ENCODE measurements around the gene KCNE4. TPM values are rescaled to one million over a fixed set of nuclear protein-coding genes. Genes with fewer than 3 reads are reported as not detected.
A peak's percentile ranks its signal among the peaks of the same experiment; 100 is the strongest.

The KCNE4 gene
- polyA plus RNA-seq, 1 of the 3 experiments (the other 2 are of a cell fraction): 0.20 TPM

DNA sequence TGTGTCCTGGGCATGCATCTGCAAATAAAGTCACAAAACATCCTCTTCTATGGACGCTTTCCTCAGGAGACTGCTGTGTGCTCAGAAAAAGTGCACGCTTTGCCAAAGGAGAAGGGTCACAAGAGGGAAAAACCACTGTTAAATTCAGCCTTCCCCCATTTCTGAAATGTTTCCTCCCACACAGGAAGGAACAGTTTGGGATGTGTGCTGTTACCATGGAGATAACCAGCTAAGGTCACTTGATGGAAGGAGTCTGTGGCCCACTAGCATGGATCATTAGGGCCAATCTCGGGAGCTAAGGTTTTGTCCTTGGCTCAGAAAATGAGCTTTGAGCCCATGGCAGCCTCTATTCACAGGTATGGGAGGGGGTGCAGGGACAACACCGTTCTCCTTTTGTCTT lies 5.6 kb downstream of the KCNE4 start (continued):
- no peak for TF ChIP-seq FOXM1 (IDR thresholded peaks at IDR 0.05; ENCODE audit: low read depth)
- no peak for TF ChIP-seq POLR2AphosphoS5 (IDR thresholded peaks at IDR 0.05; ENCODE audit: low read depth, low read length)

GRCh38 chr2:223058952-223059716 lies 7.1 kb downstream of the KCNE4 start:
- no peak for DNase-seq
- Histone ChIP-seq H3K36me3 (replicated peaks in 1 of 2; ENCODE audit: control insufficient read depth in 1 of 2, insufficient read depth in 2 of 2, low read length in 1 of 2) (no peaks in the 10 kb centered on the region), H2AFZ (ENCODE audit: low read depth) (no peak overlapping the region), H3K9ac (no peak overlapping the region), H3F3A (replicated peaks; ENCODE audit: insufficient read depth) (peaks cover 50% of the 10 kb centered on the region), H4K20me1 (ENCODE audit: insufficient read depth) (no peaks in the 10 kb centered on the region), H3K79me2 (ENCODE audit: insufficient read depth) (no peaks in the 10 kb centered on the region), H3K9me3 (no peaks in the 10 kb centered on the region), H3K27me3 (ENCODE audit: insufficient read depth) (no peaks in the 10 kb centered on the region), H3K27ac (ENCODE audit: low read depth in 2 of 2, low read length in 1 of 2) (peak overlapping the region; percentile 40 to 98; a peak in 3 of 4 replicates), H3K4me1 (ENCODE audit: control insufficient read depth in 1 of 2, insufficient read depth in 2 of 2, low read depth in 1 of 2, low read length in 1 of 2) (peaks cover 21 to 72% of the 10 kb centered on the region in 2 experiments), H3K9me2 (no peaks in the 10 kb centered on the region), H3K4me3 (ENCODE audit: low read depth in 2 of 2, low read length in 1 of 2) (no peak overlapping the region), H3K4me2 (no peak overlapping the region)
- CTCF ChIA-PET: no interaction called here
- POLR2A ChIA-PET: no interaction called here
- no peak for TF ChIP-seq CHD2 (IDR thresholded peaks at IDR 0.05; ENCODE audit: low read length, partially characterized antibody)
- TF ChIP-seq TCF12 (IDR thresholded peaks at IDR 0.05): peak; percentile 77
- 0 out of 2 replicates have a peak, but pooled peaks have one; percentile 23 for TF ChIP-seq USF1 (IDR thresholded peaks at IDR 0.05; ENCODE audit: borderline replicate concordance, low read depth)
- peak; percentile 58; the same call in 1 of the 2 replicates for TF ChIP-seq NFIC (IDR thresholded peaks at IDR 0.05; ENCODE audit: borderline replicate concordance)
- no peak for TF ChIP-seq GATA2 (CRISPR knock-in tag; IDR thresholded peaks at IDR 0.05)
- TF ChIP-seq PBX3 (IDR thresholded peaks at IDR 0.05): peak; percentile 77
- TF ChIP-seq TEAD4 (IDR thresholded peaks at IDR 0.05; ENCODE audit: borderline replicate concordance, insufficient read depth): no peak
- WGBS (ENCODE audit: low lambda C conversion rate): 33% methylated on average over 2 of the region's 2 CpGs

DNA sequence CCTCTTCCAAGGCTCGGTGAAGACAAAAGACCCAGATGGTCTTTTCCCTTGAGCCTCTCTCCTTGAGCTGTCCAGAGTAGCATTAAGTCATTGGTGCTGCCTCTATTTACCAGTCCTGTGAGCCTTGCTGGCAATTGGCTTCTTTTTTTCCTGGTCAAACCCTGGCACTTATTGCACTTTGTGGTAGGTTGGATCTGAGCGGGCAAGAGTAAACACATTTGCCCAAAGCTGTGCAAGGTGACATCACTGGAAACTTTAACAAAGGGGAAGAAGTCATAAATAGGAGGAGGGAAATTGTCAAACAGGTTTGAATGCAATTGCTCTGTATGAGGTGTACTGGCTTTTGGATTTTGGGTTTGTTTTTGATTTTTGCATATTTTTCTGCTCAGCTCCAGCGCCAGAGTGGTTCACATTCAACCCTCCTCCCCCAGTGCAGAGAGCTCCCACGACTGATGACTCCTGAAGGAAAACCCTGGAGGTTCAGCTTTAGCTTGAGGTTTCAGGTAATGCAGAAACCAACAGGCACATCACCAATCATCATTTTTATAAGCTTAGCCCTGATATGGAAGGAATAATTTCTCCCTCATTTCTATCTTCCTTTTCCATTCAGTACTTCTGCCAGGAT lies 8.3 kb downstream of the KCNE4 start:
- WGBS (ENCODE audit: low lambda C conversion rate): 93% methylated on average over 3 of the region's 4 CpGs
- POLR2A ChIA-PET: no interaction called here

More for the DNA sequence above, 8.3 kb downstream of the KCNE4 start:
- H3F3A ChIP-seq (replicated peaks; ENCODE audit: insufficient read depth): peaks cover 54% of the 10 kb centered on the region
- H2AFZ ChIP-seq (ENCODE audit: low read depth): peak overlapping the region; percentile 20; the same call in 1 of the 2 replicates
- CTCF ChIA-PET: interaction anchor here (0.7 to 1.1 kb wide), 2 partner anchors 42 to 77 kb away, joined by 3 read pairs; no protein-coding TSS in a partner anchor
- no peak for DNase-seq
- H3K9me2 ChIP-seq: no peaks in the 10 kb centered on the region
- no peaks in the 10 kb centered on the region for H3K79me2 ChIP-seq (ENCODE audit: insufficient read depth)
- TF ChIP-seq RFX5 (IDR thresholded peaks at IDR 0.05; ENCODE audit: low read length) (no peak), JUND (IDR thresholded peaks at IDR 0.05) (no peak), ELF1 (IDR thresholded peaks at IDR 0.05) (no peak), ZBTB33 (IDR thresholded peaks at IDR 0.05; ENCODE audit: borderline replicate concordance, low read depth) (no peak), NRF1 (IDR thresholded peaks at IDR 0.05; ENCODE audit: low read depth, low read length) (no peak), GATA2 (CRISPR knock-in tag; IDR thresholded peaks at IDR 0.05) (no peak), EP300 (IDR thresholded peaks at IDR 0.05; ENCODE audit: borderline replicate concordance in 1 of 2, low read depth in 1 of 2, low read length in 1 of 2) (no peak), IRF3 (IDR thresholded peaks at IDR 0.05; ENCODE audit: low read depth, low read length) (no peak), YY1 (IDR thresholded peaks at IDR 0.05; ENCODE audit: low read depth) (no peak)
- H3K36me3 ChIP-seq (replicated peaks in 1 of 2; ENCODE audit: control insufficient read depth in 1 of 2, insufficient read depth in 2 of 2, low read length in 1 of 2): no peaks in the 10 kb centered on the region
- no peak overlapping the region for H3K4me3 ChIP-seq (ENCODE audit: low read depth in 2 of 2, low read length in 1 of 2)
- no peak overlapping the region for H3K9ac ChIP-seq
- peak overlapping the region in 1 of 2 experiments; percentile 98; a peak in 2 of 4 replicates for H3K27ac ChIP-seq (ENCODE audit: low read depth in 2 of 2, low read length in 1 of 2)
- H3K4me2 ChIP-seq: no peak overlapping the region
- H3K27me3 ChIP-seq (ENCODE audit: insufficient read depth): no peaks in the 10 kb centered on the region
- H3K4me1 ChIP-seq (ENCODE audit: control insufficient read depth in 1 of 2, insufficient read depth in 2 of 2, low read depth in 1 of 2, low read length in 1 of 2): peaks cover 18 to 73% of the 10 kb centered on the region in 2 experiments
- no peaks in the 10 kb centered on the region for H4K20me1 ChIP-seq (ENCODE audit: insufficient read depth)
- H3K9me3 ChIP-seq: no peaks in the 10 kb centered on the region

Data from SK-N-SH (cell line).